AG09309 (cell line): ENCODE results near the gene COMT.

ENCODE experiments used
- DNase-seq: peaks from one replicate; pipeline ENCODE4 v3.0.0-alpha.2; 2010; ENCODE audit warnings: low read depth
- H3K4me3 ChIP-seq: 2 replicates; pipeline ENCODE4 v1.5.1; 2011; ENCODE audit warnings: mild to moderate bottlenecking, low read depth, low read length, moderate library complexity; ENCODE audit not compliant: control insufficient read depth
- CTCF ChIP-seq: IDR thresholded peaks from 2 replicates; pipeline ENCODE4 v1.5.1; 2011; ENCODE audit warnings: mild to moderate bottlenecking, low read depth, low read length, inconsistent platforms; ENCODE audit not compliant: insufficient read depth, control insufficient read depth; ENCODE audit errors: missing control alignments

COMT gene

GRCh38 chr22:19909350-19910179, 32.0 kb upstream of the COMT start:
- DNase-seq = peak; percentile 21
- H3K4me3 ChIP-seq = no peak overlapping the region
- peak; percentile 94 for TF ChIP-seq CTCF

GRCh38 chr22:19910180-19910744, 31.3 kb upstream of the COMT start:
- no peak for DNase-seq
- H3K4me3 ChIP-seq = no peak overlapping the region
- no peak for TF ChIP-seq CTCF

GRCh38 chr22:19911540-19912270, 29.9 kb upstream of the COMT start:
- DNase-seq = no peak
- TF ChIP-seq CTCF = no peak

GRCh38 chr22:19912271-19912999, 29.1 kb upstream of the COMT start:
- TF ChIP-seq CTCF = no peak
- no peak overlapping the region for H3K4me3 ChIP-seq
- no peak for DNase-seq

More at GRCh38 chr22:19911540-19912270, 29.9 kb upstream of the COMT start:
- H3K4me3 ChIP-seq = no peak overlapping the region

GRCh38 chr22:19913337-19913936, 28.1 kb upstream of the COMT start:
- no peak for TF ChIP-seq CTCF
- H3K4me3 ChIP-seq = no peak overlapping the region

More at GRCh38 chr22:19913337-19913936, 28.1 kb upstream of the COMT start:
- no peak for DNase-seq
